ENCODE data around the gene G3BP2. TPM values are rescaled to one million over a fixed set of nuclear protein-coding genes. Genes with fewer than 3 reads are reported as not detected.
"Not testable (repeated sequence)": the region's sequence is repeated elsewhere in the genome, so short reads cannot be mapped to it uniquely, and the experiment has no call there.

G3BP2 gene
- total RNA-seq, 6 experiments from 2014 or later: 157 to 169 (median 168) TPM

- peaks cover 5% of the 10 kb centered on the region; the same call in 1 of the 2 replicates for H3K36me3 Mint-ChIP-seq (ENCODE audit: low read depth)
- no peak for DNase-seq
- H3K9me3 Mint-ChIP-seq: no peaks in the 10 kb centered on the region
- H3K27ac Mint-ChIP-seq: peak overlapping the region; percentile 96
- TF ChIP-seq CTCF (IDR thresholded peaks at IDR 0.05): no peak
- H3K27me3 Mint-ChIP-seq (ENCODE audit: insufficient read depth): peaks cover 7% of the 10 kb centered on the region
- peaks cover 35% of the 10 kb centered on the region for H3K4me1 Mint-ChIP-seq (ENCODE audit: low read depth)
- peak overlapping the region; percentile 97 for H3K4me3 Mint-ChIP-seq
Measured at GRCh38 chr4:75673959-75674328, 733 bp upstream of the G3BP2 start.

GRCh38 chr4:75672461-75673026 is 667 bp downstream of the G3BP2 start:
- TF ChIP-seq CTCF (IDR thresholded peaks at IDR 0.05): no peak
- peaks cover 5% of the 10 kb centered on the region; the same call in 1 of the 2 replicates for H3K36me3 Mint-ChIP-seq (ENCODE audit: low read depth)

GRCh38 chr4:75671802-75672421 is 1.3 kb downstream of the G3BP2 start:
- no peak for TF ChIP-seq CTCF (IDR thresholded peaks at IDR 0.05)
- no peak for DNase-seq
- H3K27ac Mint-ChIP-seq: peak overlapping the region; percentile 96
- H3K9me3 Mint-ChIP-seq: no peaks in the 10 kb centered on the region
- peaks cover 5% of the 10 kb centered on the region; the same call in 1 of the 2 replicates for H3K36me3 Mint-ChIP-seq (ENCODE audit: low read depth)
- H3K27me3 Mint-ChIP-seq (ENCODE audit: insufficient read depth): peaks cover 7% of the 10 kb centered on the region
- H3K4me3 Mint-ChIP-seq: peak overlapping the region; percentile 97
- H3K4me1 Mint-ChIP-seq (ENCODE audit: low read depth): peaks cover 53% of the 10 kb centered on the region

More at GRCh38 chr4:75672461-75673026, 667 bp downstream of the G3BP2 start:
- no peaks in the 10 kb centered on the region for H3K9me3 Mint-ChIP-seq
- peak overlapping the region; percentile 97 for H3K4me3 Mint-ChIP-seq
- peak overlapping the region; percentile 96 for H3K27ac Mint-ChIP-seq
- peaks cover 47% of the 10 kb centered on the region for H3K4me1 Mint-ChIP-seq (ENCODE audit: low read depth)
- H3K27me3 Mint-ChIP-seq (ENCODE audit: insufficient read depth): peaks cover 7% of the 10 kb centered on the region
- DNase-seq: peak; percentile 15

- DNase-seq: no peak
- Mint-ChIP-seq H3K4me3 (no peak overlapping the region), H3K9me3 (no peaks in the 10 kb centered on the region), H3K4me1 (ENCODE audit: low read depth) (peaks cover 67% of the 10 kb centered on the region), H3K36me3 (ENCODE audit: low read depth) (peaks cover 5% of the 10 kb centered on the region; the same call in 1 of the 2 replicates), H3K27me3 (ENCODE audit: insufficient read depth) (peaks cover 7% of the 10 kb centered on the region), H3K27ac (no peak overlapping the region)
- no peak for TF ChIP-seq CTCF (IDR thresholded peaks at IDR 0.05)
Measured at GRCh38 chr4:75668596-75668995, 4.6 kb downstream of the G3BP2 start.

GRCh38 chr4:75667636-75668035 is 5.6 kb downstream of the G3BP2 start:
- H3K9me3 Mint-ChIP-seq; H3K27ac Mint-ChIP-seq; DNase-seq; H3K36me3 Mint-ChIP-seq (ENCODE audit: low read depth); H3K27me3 Mint-ChIP-seq (ENCODE audit: insufficient read depth); H3K4me3 Mint-ChIP-seq: not testable (repeated sequence)
- H3K4me1 Mint-ChIP-seq (ENCODE audit: low read depth): peaks cover 68% of the 10 kb centered on the region

- no peak overlapping the region for H3K27ac Mint-ChIP-seq
- H3K27me3 Mint-ChIP-seq (ENCODE audit: insufficient read depth): no peaks in the 10 kb centered on the region
- DNase-seq: no peak
- TF ChIP-seq CTCF (IDR thresholded peaks at IDR 0.05): no peak
- H3K4me3 Mint-ChIP-seq: no peak overlapping the region
- peaks cover 71% of the 10 kb centered on the region for H3K4me1 Mint-ChIP-seq (ENCODE audit: low read depth)
- no peaks in the 10 kb centered on the region for H3K9me3 Mint-ChIP-seq
- H3K36me3 Mint-ChIP-seq (ENCODE audit: low read depth): no peaks in the 10 kb centered on the region
Measured at GRCh38 chr4:75666299-75666698, 6.9 kb downstream of the G3BP2 start.

GRCh38 chr4:75664604-75665003 is 8.6 kb downstream of the G3BP2 start:
- DNase-seq; H3K36me3 Mint-ChIP-seq (ENCODE audit: low read depth); H3K9me3 Mint-ChIP-seq; H3K27me3 Mint-ChIP-seq (ENCODE audit: insufficient read depth); H3K27ac Mint-ChIP-seq; H3K4me3 Mint-ChIP-seq: not testable (repeated sequence)
- H3K4me1 Mint-ChIP-seq (ENCODE audit: low read depth): peaks cover 75% of the 10 kb centered on the region

Data from HFFc6 (cell line).